Lower leg skin (tissue), 3 donors: ENCODE data around the gene NAPEPLD.

ENCODE experiments used
- CTCF ChIP-seq, 3 donors: fragments of 450-650 bp; IDR thresholded peaks; one replicate each; pipeline ENCODE4 v1.5.1; 2016; ENCODE audit warnings: antibody characterized with exemption in 3 of 3, mild to moderate bottlenecking in 3 of 3, moderate library complexity in 2 of 3
- POLR2A ChIP-seq, 2 donors: fragments of 450-650 bp; IDR thresholded peaks; one replicate each; pipeline ENCODE4 v1.6.1; 2016 to 2017; ENCODE audit warnings: antibody characterized with exemption in 2 of 2, mild to moderate bottlenecking in 1 of 2, moderate library complexity in 1 of 2

GRCh38 chr7:103117465-103117864 is 31.4 kb downstream of the NAPEPLD start:
- TF ChIP-seq CTCF (IDR thresholded peaks at IDR 0.05) (no peak), POLR2A (IDR thresholded peaks at IDR 0.05) (no peak)
